C4-2B (cell line): ENCODE results near the gene VPS13D.

Experiments
- CTCF ChIP-seq: fragments of 450-650 bp; conservative IDR thresholded peaks from 2 replicates; pipeline ENCODE4 v1.5.1; 2017; ENCODE audit warnings: mild to moderate bottlenecking
- ZFX ChIP-seq: fragments of 450-650 bp; IDR thresholded peaks from 2 replicates; pipeline ENCODE4 v1.6.1; 2017

- TF ChIP-seq CTCF (no peak), ZFX (no peak)
These were observed 25.7 kb upstream of the VPS13D start for GRCh38 chr1:12204140-12204539.
